Lower leg skin (tissue), 3 donors: ENCODE measurements around the gene MPP7.

Experiments
- CTCF ChIP-seq, 3 donors: fragments of 450-650 bp; IDR thresholded peaks; one replicate each; pipeline ENCODE4 v1.5.1; 2016; ENCODE audit warnings: antibody characterized with exemption in 3 of 3, mild to moderate bottlenecking in 3 of 3, moderate library complexity in 2 of 3
- POLR2A ChIP-seq, 2 donors: fragments of 450-650 bp; IDR thresholded peaks; one replicate each; pipeline ENCODE4 v1.6.1; 2016 to 2017; ENCODE audit warnings: antibody characterized with exemption in 2 of 2, mild to moderate bottlenecking in 1 of 2, moderate library complexity in 1 of 2

- no peak for TF ChIP-seq CTCF (IDR thresholded peaks at IDR 0.05)
- TF ChIP-seq POLR2A (IDR thresholded peaks at IDR 0.05), result no peak
Measured at GRCh38 chr10:28294169-28294532, 8.7 kb downstream of the MPP7 start.
